ENCODE results near the gene CNGB1. TPM values are rescaled to one million over a fixed set of nuclear protein-coding genes. Genes with fewer than 3 reads are reported as not detected.
A peak's percentile ranks its signal among the peaks of the same experiment; 100 is the strongest.

Gene CNGB1
- polyA plus RNA-seq, 1 of the 3 experiments (the other 2 are of a cell fraction), result 0.05 TPM

DNA sequence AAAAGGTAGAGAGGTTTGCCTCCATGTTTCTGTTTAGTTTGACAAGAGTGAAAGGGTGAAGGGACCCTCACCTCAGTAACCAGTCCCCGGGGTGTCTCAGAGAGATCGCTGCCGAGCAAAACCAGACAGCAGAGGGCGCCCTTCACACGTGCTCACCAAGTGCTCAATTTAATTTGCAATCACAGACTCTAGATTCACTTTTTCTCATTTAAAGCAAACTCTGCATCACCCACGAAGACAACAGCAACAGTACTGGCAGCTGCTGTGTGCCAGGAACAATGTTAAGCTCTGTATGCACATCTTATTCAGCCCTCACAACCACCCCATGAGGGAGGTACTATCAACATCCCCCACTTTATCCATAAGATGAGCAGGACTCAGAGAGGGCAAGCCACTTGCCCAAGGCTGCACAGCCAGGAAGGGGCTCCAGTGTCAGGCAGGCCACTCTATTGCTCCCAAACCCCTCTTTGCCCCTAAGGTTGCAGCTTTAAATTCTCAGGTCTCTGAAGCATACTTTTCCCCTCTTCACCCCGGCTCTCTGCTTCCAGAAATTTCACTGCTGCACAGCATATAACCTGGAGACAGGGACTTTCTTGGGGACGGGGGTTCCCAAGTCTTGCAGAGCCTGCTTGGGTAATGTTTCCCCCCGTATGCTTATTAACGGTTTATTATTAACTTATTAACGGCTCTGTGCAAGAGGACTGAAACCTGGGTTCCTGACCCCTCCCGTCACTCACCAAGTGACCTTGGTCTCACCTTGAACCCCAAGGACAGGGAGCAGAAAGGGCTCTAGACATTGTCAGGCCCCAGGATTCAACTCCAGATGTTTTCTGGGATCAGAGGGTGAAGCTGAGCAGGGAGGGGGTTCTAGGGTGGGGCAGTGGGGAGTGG is 70.9 kb downstream of the CNGB1 start:
- Histone ChIP-seq H3K79me2 (ENCODE audit: insufficient read depth) (no peaks in the 10 kb centered on the region), H3K4me1 (ENCODE audit: control insufficient read depth in 1 of 2, insufficient read depth in 2 of 2, low read depth in 1 of 2, low read length in 1 of 2) (no peaks in the 10 kb centered on the region; a peak in 1 of 4 replicates), H3K4me3 (ENCODE audit: low read depth in 2 of 2, low read length in 1 of 2) (no peak overlapping the region), H3K27me3 (ENCODE audit: insufficient read depth) (no peaks in the 10 kb centered on the region), H3K27ac (ENCODE audit: low read depth in 2 of 2, low read length in 1 of 2) (no peak overlapping the region), H2AFZ (ENCODE audit: low read depth) (no peak overlapping the region), H3K9ac (no peak overlapping the region), H4K20me1 (ENCODE audit: insufficient read depth) (no peaks in the 10 kb centered on the region), H3K9me3 (no peaks in the 10 kb centered on the region), H3K36me3 (replicated peaks in 1 of 2; ENCODE audit: control insufficient read depth in 1 of 2, insufficient read depth in 2 of 2, low read length in 1 of 2) (no peaks in the 10 kb centered on the region), H3K4me2 (no peak overlapping the region), H3K9me2 (no peaks in the 10 kb centered on the region), H3F3A (replicated peaks; ENCODE audit: insufficient read depth) (no peaks in the 10 kb centered on the region)
- peak; percentile 94 for TF ChIP-seq RAD21 (IDR thresholded peaks at IDR 0.05; ENCODE audit: low read length)
- 0 out of 2 replicates have a peak, but pooled peaks have one; percentile 13 for TF ChIP-seq RCOR1 (IDR thresholded peaks at IDR 0.05; ENCODE audit: low read length)
- TF ChIP-seq, protein P1, sequence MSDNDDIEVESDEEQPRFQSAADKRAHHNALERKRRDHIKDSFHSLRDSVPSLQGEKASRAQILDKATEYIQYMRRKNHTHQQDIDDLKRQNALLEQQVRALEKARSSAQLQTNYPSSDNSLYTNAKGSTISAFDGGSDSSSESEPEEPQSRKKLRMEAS (IDR thresholded peaks at IDR 0.05; ENCODE audit: low read depth), result peak; percentile 64
- peak; percentile 96 for TF ChIP-seq SMC3 (IDR thresholded peaks at IDR 0.05; ENCODE audit: low read depth, low read length)
- TF ChIP-seq CTCF (IDR thresholded peaks at IDR 0.05), result peak; percentile 95
- no peak for TF ChIP-seq MXI1 (IDR thresholded peaks at IDR 0.05; ENCODE audit: low read depth, low read length)
- peak; percentile 86 for DNase-seq
- POLR2A ChIA-PET, result no interaction called here
- CTCF ChIA-PET, result interaction anchor here (0.6 to 6.6 kb wide), 30 partner anchors 11 to 324 kb away, joined by 3 to 71 read pairs (median 4); partner anchors contain the start of genes KIFC3, USB1 and ZNF319
- WGBS (ENCODE audit: low lambda C conversion rate), result 20% methylated on average over 11 of the region's 12 CpGs

- no peaks in the 10 kb centered on the region for H3K36me3 ChIP-seq (replicated peaks in 1 of 2; ENCODE audit: control insufficient read depth in 1 of 2, insufficient read depth in 2 of 2, low read length in 1 of 2)
- H3K4me3 ChIP-seq (ENCODE audit: low read depth in 2 of 2, low read length in 1 of 2), result no peak overlapping the region
- no peaks in the 10 kb centered on the region for H3K9me2 ChIP-seq
- no peak overlapping the region for H3K9ac ChIP-seq
- no peak overlapping the region for H3K27ac ChIP-seq (ENCODE audit: low read depth in 2 of 2, low read length in 1 of 2)
- no peaks in the 10 kb centered on the region; a peak in 1 of 4 replicates for H3K4me1 ChIP-seq (ENCODE audit: control insufficient read depth in 1 of 2, insufficient read depth in 2 of 2, low read depth in 1 of 2, low read length in 1 of 2)
- no peaks in the 10 kb centered on the region for H4K20me1 ChIP-seq (ENCODE audit: insufficient read depth)
- no peaks in the 10 kb centered on the region for H3K27me3 ChIP-seq (ENCODE audit: insufficient read depth)
- ChIA-PET POLR2A (no interaction called here), CTCF (interaction anchor here (0.6 to 6.6 kb wide), 26 partner anchors 10 to 323 kb away, joined by 3 to 71 read pairs (median 4); partner anchors contain the start of genes KIFC3, USB1 and ZNF319)
- no peak overlapping the region for H2AFZ ChIP-seq (ENCODE audit: low read depth)
- no peak for DNase-seq
- H3K4me2 ChIP-seq, result no peak overlapping the region
- WGBS (ENCODE audit: low lambda C conversion rate), result 66% methylated on average over 5 of the region's 5 CpGs
- no peak for TF ChIP-seq NRF1 (IDR thresholded peaks at IDR 0.05; ENCODE audit: low read depth, low read length)
- no peak for TF ChIP-seq YY1 (IDR thresholded peaks at IDR 0.05; ENCODE audit: low read depth)
- TF ChIP-seq EZH2phosphoT487 (IDR thresholded peaks at IDR 0.05; ENCODE audit: borderline replicate concordance, low read depth), result no peak
- no peaks in the 10 kb centered on the region for H3F3A ChIP-seq (replicated peaks; ENCODE audit: insufficient read depth)
- no peaks in the 10 kb centered on the region for H3K79me2 ChIP-seq (ENCODE audit: insufficient read depth)
- no peaks in the 10 kb centered on the region for H3K9me3 ChIP-seq
Measured at GRCh38 chr16:57898961-57899360, 72.0 kb downstream of the CNGB1 start.

Measured in SK-N-SH (cell line).